HG03432 (cell line): ENCODE measurements around the gene CAMSAP3.
A peak's percentile ranks its signal among the peaks of the same experiment; 100 is the strongest.

Source experiments
- ATAC-seq: cut with Tn5 transposase; IDR thresholded peaks from one replicate; pipeline ENCODE4 v1.9.1; 2021; ENCODE audit warnings: mild to moderate bottlenecking, moderate library complexity; ENCODE audit not compliant: unreplicated experiment

The CAMSAP3 gene

DNA sequence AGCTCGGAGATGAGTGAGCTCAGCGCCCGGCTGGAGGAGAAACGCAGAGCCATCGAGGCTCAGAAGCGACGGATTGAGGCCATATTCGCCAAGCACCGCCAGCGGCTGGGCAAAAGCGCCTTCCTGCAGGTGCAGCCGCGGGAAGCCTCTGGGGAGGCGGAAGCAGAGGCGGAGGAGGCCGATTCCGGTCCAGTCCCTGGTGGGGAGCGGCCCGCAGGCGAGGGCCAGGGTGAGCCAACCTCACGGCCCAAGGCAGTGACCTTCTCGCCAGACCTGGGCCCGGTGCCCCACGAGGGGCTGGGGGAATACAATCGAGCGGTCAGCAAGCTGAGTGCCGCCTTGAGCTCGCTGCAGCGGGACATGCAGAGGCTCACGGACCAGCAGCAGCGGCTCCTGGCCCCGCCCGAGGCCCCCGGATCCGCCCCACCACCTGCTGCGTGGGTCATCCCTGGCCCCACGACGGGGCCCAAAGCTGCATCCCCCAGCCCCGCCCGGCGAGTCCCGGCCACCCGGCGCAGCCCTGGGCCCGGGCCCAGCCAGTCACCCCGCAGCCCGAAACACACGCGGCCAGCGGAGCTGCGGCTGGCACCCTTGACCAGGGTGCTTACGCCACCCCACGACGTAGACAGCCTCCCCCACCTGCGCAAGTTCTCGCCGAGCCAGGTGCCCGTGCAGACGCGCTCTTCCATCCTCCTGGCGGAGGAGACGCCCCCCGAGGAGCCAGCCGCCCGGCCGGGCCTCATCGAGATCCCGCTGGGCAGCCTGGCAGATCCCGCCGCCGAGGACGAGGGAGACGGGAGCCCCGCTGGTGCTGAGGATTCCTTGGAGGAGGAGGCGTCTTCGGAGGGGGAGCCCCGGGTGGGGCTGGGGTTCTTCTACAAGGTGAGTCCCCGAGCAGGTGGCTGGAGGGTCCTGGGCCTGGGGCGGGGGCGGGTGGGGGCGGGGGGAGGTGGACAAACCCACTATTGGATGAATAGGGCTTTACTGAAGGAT is 16.9 kb downstream of the CAMSAP3 start:
- no peak for ATAC-seq

DNA sequence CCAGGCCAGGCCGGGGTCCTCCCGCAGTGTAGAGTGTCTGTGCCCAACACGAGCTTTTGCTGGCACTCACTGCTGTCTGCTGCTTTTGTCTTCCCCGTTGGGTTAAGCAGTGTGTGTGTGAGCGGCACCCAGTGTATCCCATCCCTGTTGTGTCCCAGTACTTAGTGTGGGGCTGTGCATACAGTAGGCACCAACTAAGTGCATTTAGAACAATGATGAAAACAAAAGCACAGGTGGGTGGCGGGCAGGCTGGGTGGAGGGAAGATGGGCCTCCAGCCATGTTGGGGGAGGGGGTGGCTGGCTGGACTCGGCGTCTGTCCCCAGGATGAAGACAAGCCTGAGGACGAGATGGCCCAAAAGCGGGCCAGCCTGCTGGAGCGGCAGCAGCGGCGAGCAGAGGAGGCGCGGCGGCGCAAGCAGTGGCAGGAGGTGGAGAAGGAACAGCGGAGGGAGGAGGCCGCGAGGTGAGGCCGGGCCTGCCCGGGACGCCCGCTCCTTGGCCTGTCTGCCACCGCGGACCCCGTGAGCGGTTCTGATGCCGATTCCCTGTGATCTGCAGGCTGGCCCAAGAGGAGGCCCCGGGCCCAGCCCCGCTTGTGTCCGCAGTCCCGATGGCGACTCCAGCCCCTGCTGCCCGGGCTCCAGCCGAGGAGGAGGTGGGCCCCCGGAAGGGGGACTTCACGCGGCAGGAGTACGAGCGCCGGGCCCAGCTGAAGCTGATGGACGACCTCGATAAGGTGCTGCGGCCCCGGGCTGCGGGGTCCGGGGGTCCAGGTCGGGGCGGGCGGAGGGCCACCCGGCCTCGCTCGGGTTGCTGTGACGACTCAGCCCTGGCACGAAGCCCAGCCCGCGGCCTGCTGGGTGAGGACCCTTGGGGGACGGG is 19.4 kb downstream of the CAMSAP3 start:
- no peak for ATAC-seq

DNA sequence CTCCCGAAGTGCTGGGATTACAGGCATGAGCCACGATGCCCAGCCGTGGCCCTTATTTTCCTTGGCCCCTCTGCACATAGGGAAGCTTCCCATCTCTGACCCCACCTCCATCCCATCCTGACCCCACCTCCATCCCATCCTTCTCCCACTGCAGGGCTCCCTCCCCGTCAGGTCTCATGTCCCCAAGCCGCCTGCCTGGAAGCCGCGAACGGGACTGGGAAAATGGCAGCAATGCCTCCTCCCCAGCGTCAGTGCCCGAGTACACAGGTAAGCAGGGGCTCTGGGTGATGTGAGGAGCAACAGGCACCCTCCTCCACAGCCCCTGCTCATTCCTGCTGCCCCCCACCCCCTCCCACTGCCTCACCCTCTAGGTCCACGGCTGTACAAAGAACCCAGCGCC is 21.5 kb downstream of the CAMSAP3 start:
- ATAC-seq: no peak

DNA sequence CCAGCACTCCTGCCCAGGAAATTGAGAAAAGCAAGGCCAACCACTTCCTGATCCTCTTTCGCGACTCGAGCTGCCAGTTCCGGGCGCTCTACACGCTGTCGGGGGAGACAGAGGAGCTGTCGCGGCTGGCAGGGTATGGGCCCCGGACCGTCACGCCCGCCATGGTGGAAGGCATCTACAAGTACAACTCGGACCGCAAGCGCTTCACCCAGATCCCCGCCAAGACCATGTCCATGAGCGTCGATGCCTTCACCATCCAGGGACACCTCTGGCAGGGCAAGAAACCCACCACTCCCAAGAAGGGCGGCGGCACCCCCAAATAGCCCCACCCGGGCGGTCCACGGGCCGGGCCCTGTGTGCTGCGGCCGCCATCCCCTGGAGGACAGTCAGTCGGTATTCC is 22.1 kb downstream of the CAMSAP3 start:
- ATAC-seq: no peak

DNA sequence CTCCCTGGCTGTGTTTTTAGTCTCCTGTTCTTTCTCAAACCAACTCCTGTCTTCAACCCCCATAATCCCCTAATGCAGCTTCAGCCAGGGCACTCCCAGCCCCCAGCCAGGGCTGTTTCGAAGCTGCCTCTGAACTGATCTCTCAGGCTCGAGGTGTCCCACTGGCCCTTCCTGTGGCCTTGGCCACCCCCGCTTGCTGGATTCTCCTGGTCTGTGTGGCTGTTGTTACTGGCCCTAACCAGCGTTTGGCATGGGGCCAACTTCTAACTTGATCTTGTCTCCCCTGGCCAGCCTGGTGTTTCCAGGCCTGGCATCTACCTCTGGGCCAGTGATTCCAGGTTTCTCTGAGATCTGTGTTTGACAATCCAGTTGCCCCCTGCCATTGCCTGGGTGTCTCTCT is 22.7 kb downstream of the CAMSAP3 start:
- ATAC-seq: no peak

DNA sequence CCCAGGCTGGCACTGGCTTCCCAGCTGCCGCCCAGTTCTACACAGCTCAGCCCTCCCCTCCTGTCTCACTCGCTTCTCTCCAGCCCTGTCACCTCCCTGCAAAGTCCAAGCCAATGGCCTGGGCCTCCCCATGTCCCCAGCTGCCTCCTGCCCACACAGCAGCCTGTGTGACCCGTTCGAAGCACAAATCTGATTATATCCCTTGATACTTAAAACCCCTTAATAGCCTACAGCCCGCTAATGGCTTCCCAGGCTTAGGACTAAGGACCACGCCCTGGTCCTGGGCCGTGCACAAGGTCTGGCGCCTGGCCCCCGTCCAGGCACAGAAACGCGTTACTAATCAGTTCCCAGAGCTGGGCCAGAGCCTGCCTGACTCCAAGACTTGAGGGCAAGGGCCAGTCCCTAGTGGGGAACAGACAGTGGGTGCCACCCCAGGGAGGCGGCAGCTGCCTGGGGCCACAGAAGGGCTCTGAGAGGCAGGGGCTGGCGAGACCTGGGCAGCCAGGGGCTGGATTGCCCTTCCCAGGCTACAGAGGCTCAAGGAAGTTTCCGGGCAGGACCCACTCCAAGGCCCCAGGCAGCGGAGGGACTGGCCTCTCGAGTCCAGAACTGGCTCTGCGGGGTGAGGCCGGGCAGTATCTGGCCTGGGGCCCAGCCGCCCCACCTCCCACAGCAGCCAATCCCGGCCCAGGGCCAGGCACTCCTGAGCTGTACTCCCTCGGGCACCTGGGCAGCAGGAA is 23.3 kb downstream of the CAMSAP3 start:
- ATAC-seq: no peak

DNA sequence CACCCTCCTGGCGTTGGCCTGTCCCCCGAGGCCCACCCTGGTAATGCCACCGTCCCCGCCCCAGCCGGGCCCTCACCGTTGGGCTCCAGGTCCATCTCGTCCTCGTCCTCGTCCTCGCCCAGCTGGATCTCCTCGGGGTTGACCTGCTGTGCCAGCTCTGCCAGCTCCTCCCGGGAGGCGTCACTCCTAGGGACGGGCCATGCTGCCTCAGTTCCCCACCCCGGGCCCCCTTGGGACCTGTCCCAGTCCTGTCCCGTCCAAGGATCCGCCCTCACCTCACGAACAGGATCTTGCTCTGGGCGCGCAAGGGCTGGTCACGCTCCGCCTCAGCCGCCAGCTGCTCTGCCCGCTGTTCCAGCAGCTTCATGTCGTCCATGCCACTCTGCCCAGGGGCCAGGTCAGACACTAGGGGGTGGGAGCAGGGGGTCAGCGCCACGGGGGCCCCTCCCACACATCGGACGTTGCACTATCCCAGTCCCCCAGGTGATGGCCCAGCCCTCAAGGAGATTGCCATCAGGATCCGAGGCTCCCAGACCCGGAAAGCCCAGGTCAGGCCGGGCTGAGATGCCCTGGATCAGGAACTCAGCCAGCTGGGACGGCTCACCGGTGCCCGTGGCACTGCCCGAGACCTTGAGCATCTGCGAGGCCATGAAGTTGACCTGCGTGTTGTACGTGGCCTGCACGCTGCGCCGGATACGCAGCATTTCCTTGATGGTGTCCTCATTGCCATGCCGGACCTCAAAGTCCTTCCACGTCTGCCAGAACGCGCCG is 24.2 kb downstream of the CAMSAP3 start:
- ATAC-seq: no peak

DNA sequence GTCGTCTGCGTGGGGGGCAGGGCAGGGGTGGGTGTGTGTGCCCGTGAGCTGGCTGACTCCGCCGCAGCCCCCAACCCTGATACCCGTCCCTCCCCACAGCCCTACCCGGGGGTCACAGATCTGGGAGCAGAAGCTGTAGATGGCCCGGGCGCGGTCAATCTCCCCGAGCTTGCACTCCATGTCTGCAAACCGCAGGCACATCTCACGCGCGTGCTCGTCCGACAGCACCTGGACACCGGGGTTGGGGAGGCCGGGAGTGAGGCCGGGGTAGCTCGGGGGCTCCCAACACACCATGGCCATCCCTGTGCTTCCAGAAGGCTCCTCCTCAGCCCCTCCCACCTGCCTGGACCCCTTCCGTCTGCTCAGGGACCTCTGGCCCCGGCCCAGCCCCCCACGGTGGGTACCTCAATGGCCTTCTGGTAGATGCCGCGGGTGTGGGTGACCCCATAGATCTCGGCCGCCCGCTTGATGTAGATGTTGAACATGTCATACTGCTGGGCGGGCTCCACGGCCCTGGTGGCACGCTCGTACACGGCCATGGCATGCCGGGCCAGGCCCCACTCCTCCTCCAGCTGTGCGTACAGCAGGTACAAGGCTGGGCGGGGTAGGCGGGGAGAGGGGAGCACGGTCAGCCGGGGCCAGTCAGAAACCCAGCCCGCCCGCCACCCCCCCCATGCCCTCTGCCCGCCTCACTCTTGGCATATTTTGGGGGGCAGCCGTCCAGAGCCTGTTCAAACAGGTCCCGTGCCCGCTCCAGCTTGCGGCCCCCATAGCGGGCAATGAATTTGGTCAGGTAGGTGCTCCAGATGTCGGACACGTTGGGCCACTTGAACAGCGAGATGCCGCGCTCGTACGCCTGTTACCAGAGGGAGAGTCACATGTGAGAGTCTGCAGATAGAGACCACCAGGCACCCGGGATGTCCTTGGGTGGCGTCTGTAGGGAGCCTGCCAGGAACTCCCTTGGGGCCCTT is 25.1 kb downstream of the CAMSAP3 start:
- no peak for ATAC-seq

DNA sequence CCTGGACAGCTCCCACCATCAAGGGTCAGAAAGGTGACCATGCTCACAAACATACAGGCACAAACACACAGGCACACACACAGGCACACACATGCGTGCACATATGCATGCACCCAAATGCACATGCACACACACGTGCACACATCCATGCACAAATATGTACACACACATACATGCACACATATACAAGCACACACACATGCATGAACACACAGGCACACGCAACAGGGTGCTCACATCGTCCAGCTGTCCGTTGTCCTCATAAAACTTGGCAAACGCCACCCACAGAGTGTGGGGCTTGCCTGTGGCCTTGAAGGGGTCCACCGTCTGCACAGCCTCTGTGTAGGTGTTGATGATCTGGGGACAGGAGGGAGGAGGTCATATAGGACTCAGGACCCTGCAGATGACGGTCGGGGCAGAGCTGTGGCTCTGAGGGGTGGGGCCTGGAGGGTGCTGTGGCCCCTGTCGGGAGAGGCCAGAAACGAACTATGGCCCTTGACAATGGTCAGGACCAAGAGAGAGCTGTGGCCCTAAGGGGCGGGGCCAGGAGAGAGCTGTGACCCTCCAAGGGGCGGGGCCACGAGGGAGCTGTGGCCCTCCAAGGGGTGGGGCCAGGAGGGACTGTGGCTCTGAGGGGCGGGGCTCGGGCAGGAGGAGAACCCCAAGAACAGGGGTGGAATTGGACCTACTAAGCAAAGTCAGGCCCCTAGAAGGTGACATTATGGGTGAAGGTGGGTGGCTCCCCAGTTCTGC is 27.4 kb downstream of the CAMSAP3 start:
- ATAC-seq: no peak

DNA sequence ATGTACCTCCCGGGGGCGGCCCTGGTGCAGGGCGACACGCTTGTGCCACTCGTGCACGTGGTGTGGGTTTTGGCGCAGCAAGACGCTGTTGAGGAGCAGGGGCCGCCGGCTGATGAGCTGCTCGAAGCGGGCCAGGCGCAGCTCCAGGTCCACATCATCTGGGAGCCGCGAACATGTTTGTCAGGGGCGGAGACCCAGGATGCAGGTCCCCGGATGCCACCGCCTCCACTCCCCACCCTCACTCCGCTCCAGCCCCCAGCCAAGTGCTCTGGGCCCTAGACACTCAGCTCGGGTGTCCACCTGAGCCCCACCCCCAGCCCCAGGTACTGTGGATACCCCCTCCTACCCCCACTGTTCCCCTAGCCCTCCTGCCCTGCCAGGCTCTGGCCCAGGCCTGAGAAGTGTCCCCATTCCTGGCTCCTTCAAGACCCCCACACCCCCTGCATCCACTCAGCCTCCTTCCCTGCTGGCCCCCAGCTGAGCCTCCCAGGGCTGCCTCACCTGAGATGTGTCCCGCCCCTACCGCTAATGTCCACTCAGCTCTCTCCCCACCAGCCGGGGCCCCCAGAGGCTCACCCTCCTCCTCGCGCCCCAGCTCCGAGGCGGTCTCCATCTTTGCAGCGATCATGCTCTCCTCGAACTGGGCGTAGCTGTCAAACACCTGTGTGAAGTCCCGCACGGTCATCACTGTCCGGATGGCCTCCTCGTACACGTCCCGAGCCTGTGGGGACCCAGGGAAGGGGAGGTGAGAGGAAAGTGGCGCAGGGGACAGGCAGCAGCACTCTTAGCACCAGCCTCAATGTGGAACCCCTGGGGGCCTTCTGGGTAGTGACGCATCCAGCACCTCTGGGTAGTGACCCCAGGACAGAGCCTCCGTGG is 28.3 kb downstream of the CAMSAP3 start:
- ATAC-seq: no peak

DNA sequence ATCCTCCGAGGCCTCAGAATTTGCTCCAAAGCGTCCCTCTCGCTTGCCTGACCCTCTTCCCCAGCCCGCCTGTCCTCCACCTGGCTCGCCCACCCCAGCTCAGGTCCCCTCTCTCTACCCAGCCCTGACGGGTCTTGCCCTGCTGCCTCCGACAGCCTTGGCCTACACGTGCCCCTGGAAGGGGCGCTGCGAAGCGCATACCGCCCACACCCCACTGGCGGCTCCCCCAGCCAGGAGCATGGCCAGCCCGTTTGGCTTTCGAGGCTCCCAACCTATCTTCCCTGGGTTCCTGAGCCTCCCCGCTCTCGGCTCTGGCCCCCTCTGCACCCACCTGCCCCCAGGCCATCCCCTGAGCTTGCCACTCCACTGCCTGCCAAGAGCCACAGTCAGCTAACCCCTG is 29.1 kb downstream of the CAMSAP3 start:
- no peak for ATAC-seq

DNA sequence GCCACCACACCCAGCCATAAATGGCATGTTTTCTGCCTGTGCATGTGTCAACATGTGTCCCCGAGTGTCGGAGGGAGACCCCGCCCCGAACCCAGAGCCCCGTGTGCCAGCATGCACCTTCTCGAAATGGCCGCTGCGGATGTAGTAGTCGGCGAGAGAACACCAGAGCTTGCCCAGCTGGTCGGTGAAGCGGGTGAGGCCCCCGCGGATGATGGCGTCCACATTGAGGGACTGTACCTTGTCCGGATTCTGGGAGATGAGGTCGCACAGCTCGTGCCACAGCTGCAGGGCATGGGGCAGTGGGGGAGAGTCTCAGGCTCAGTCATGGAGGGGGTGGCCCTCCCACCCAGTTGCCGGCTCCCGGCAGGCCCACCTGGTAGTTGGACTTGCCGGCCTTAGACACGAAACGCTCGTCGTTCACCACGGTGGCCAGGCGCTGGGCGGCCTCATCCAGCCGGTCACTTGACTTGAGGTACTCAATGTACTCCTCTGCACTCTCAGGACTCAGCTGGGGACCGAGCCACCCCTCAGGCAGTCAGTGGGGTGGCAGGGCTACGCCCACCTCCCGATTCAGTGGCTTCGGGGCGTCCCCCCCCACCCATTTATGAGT is 30.2 kb downstream of the CAMSAP3 start:
- no peak for ATAC-seq

DNA sequence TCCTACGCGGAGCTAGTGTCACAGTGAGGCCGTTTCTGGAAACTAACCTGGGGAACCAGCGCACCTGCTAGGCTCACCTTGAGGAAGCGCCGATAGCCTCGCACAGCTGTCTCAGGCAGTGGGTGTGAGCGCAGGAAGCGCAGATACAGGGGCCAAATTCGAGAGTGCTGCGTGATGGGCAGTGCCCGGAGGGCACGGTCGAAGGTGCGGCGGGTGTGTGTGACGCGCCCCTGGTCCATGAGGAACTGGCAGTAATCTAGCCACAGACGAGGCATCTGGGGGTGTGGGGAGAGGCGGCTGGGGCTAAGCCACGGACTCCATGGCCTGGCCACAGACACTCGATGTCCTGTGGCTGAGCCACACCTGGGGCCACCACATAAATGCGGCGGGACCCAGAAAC is 31.5 kb downstream of the CAMSAP3 start:
- no peak for ATAC-seq

DNA sequence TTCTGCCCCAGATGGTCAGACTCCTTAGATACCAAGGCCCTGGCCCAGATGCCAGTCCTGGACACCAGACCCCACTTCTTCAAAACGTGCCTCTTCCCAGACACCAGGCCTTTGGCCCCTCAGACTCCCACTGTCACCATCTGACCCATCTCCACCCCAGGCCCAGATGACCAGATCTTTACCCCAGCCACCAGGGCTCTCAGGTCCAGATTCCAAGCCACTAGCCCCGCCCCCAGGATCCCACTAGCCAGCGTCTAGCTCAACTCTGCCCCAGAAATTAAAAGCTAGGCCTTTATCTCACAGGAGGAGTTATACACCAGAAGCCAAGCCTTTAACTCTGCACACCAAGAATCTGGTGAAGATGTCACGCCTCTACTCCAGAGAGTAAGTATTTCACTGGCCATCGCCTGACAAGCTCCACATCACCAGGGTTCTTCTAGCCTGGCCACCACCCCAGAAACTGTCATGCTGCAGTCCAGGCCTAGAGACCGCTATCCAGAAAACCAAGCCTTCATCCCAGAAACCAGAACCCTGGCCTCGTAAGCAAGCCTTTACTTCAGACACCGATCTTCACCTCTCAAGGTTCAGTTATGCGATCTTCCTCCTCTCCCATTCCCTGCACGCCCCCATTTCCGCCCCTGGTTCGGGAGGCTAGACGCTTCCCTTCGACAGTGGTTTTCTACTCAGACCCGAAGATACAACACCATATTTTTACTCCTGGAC is 33.1 kb downstream of the CAMSAP3 start:
- no peak for ATAC-seq

DNA sequence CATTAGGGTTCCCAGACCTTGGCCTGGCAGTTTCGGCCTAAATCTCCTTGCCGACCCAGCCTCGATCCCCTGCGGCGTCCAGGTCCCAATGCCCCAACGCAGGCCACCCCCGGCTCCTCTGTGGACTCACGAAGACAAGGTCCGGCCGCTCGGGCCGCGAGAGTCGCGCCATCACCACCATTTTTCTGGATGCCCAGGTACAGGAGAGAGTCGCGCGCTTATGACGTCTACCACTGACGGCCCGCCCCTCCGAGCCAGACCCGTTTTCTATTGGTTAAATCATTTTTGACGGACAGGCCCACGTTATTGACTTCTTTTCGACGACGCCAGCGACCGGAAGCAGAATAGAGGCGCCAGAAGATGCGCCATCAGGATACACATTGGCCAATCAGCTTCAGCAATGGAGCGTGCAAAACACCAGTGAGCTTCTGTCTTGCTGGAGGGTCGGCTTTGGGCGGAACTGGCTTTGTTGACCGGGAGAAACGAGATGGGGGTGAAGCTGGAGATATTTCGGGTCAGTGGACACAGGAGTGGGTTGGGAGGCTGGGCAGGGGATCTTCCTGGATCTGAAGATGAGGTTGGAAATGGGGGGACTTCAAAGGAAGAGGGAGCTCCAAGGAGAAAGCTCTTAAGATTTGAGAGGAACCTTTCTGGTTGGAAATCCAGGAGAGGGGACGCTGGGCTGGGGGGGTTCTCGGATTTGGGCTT is 33.8 kb downstream of the CAMSAP3 start, which contains the start of the genes PET100 and XAB2:
Gene PET100, plus strand, starts transcription at position 447 of the 708 bp plus-strand sequence. Its CDS starts 41 bp downstream, at position 488.
Gene XAB2, minus strand, starts transcription at position 199 of the 708 bp plus-strand sequence. Its CDS starts 18 bp downstream, at position 181.
- peak; percentile 79 for ATAC-seq
